ENCODE results near the gene NPTX1. TPM values are rescaled to one million over a fixed set of nuclear protein-coding genes. Genes with fewer than 3 reads are reported as not detected.

NPTX1 gene
- total RNA-seq, 2 donors from 2014 or later = 0.56 to 0.68 TPM

- no peaks in the 10 kb centered on the region for H3K27me3 ChIP-seq (replicated peaks; ENCODE audit: insufficient read depth)
- no peak overlapping the region for H3K27ac ChIP-seq
- no peak overlapping the region for H3K4me3 ChIP-seq
- H3K4me1 ChIP-seq (ENCODE audit: control insufficient read depth in 1 of 2, low read depth in 2 of 2) = peaks cover 3 to 24% of the 10 kb centered on the region in 2 donors
- H3K36me3 ChIP-seq = no peaks in the 10 kb centered on the region
- no peaks in the 10 kb centered on the region for H3K9me3 ChIP-seq
- DNase-seq (ENCODE audit: low spot score) = no peak
- TF ChIP-seq, protein P1, sequence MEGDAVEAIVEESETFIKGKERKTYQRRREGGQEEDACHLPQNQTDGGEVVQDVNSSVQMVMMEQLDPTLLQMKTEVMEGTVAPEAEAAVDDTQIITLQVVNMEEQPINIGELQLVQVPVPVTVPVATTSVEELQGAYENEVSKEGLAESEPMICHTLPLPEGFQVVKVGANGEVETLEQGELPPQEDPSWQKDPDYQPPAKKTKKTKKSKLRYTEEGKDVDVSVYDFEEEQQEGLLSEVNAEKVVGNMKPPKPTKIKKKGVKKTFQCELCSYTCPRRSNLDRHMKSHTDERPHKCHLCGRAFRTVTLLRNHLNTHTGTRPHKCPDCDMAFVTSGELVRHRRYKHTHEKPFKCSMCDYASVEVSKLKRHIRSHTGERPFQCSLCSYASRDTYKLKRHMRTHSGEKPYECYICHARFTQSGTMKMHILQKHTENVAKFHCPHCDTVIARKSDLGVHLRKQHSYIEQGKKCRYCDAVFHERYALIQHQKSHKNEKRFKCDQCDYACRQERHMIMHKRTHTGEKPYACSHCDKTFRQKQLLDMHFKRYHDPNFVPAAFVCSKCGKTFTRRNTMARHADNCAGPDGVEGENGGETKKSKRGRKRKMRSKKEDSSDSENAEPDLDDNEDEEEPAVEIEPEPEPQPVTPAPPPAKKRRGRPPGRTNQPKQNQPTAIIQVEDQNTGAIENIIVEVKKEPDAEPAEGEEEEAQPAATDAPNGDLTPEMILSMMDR (IDR thresholded peaks at IDR 0.05) = no peak
- no peak for ATAC-seq (ENCODE audit: insufficient number of reproducible peaks, low FRiP score, low read depth)
Measured at GRCh38 chr17:80445007-80445725, 31.2 kb downstream of the NPTX1 start.

DNA sequence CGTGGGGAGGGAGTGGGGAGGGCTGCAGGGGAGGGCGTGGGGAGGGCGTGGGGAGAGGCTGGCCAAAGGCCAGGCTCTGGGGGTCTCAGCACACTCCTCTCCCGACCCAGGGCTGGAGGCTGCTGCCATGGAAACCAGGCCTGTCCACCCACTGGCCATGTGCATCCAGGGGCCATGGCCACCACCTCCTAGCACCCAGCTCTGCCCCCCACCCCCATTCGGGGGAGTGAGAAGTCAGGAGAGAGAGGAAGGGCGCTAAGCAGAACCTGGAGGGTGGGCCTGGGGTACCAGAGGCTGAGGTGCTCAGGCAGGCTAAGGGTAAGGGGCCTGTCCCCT is 31.8 kb downstream of the NPTX1 start:
- no peak for ATAC-seq (ENCODE audit: insufficient number of reproducible peaks, low FRiP score, low read depth)
- H3K9me3 ChIP-seq = no peaks in the 10 kb centered on the region
- no peak for DNase-seq (ENCODE audit: low spot score)
- H3K27me3 ChIP-seq (replicated peaks; ENCODE audit: insufficient read depth) = no peaks in the 10 kb centered on the region
- H3K36me3 ChIP-seq = no peaks in the 10 kb centered on the region
- TF ChIP-seq, protein P1 (IDR thresholded peaks at IDR 0.05) = no peak
- no peak overlapping the region for H3K27ac ChIP-seq
- H3K4me3 ChIP-seq = no peak overlapping the region
- peaks cover 0 to 19% of the 10 kb centered on the region in 2 donors for H3K4me1 ChIP-seq (ENCODE audit: control insufficient read depth in 1 of 2, low read depth in 2 of 2)

DNA sequence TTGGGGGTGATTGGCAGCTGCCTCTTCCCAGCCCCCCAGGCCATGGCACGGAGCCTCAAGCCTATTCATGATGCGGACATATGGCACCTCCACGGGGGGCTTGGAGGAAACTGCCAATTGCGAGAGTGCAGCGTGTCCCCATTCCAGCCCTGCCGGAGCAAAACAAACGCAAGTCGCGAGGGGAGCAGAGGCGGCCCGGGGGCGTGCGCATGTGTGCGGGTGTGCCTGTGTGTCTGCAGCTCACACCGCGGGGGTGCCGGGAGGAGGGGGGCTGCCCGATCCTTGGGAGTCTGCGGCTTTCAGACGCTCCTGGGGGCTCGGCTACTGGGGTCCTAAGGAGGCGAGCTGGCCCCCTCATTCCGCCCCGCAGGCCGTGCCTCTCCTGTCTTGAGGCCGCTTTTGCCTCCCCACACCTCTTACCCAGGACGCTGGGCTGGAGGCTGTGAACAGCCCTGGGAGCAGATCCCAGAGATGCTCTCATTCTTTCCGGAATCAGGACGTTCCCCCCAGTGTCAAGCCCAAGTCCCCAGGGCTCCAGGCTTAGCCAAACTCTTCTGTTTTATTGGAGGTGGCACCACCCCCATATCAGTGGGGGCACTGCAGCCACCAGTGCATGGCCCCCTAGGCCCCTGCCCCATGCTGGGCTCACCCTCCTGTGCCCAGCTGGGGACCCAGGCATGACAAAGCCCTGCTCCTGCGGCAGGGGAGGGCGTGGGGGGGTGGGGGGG is 32.3 kb downstream of the NPTX1 start:
- H3K27ac ChIP-seq = no peak overlapping the region
- DNase-seq (ENCODE audit: low spot score) (no peak), ATAC-seq (ENCODE audit: insufficient number of reproducible peaks, low FRiP score, low read depth) (no peak)
- TF ChIP-seq, protein P1 (IDR thresholded peaks at IDR 0.05) = no peak
- no peak overlapping the region for H3K4me3 ChIP-seq
- H3K36me3 ChIP-seq = no peaks in the 10 kb centered on the region
- H3K4me1 ChIP-seq (ENCODE audit: control insufficient read depth in 1 of 2, low read depth in 2 of 2) = peaks cover 0 to 15% of the 10 kb centered on the region in 2 donors
- H3K9me3 ChIP-seq = no peaks in the 10 kb centered on the region
- H3K27me3 ChIP-seq (replicated peaks; ENCODE audit: insufficient read depth) = no peaks in the 10 kb centered on the region

DNA sequence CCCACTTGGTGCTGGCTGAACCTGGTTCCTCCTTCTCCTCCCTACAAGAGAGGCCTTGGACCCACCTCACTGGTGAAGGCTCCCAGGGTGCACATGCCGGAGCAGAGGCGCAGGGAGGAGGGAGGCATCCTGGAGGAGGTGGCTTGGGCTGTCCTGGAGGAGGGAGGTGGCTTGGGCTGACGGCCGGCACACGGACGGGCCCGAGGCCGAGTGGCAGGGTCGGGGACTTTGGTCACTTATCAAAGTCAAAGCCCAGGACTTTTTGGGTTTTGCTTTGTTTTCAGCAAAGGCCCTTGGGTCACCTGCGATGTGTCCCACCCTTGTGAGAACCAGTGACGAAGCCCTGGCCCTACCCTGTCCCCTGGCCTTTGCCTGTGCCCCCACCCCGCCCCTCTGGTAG is 32.9 kb downstream of the NPTX1 start:
- Histone ChIP-seq H3K36me3 (no peaks in the 10 kb centered on the region), H3K27me3 (replicated peaks; ENCODE audit: insufficient read depth) (no peaks in the 10 kb centered on the region), H3K4me1 (ENCODE audit: control insufficient read depth in 1 of 2, low read depth in 2 of 2) (peaks cover 4 to 20% of the 10 kb centered on the region in 2 donors), H3K9me3 (no peaks in the 10 kb centered on the region), H3K27ac (no peak overlapping the region), H3K4me3 (no peak overlapping the region)
- ATAC-seq (ENCODE audit: insufficient number of reproducible peaks, low FRiP score, low read depth) = no peak
- TF ChIP-seq, protein P1 (IDR thresholded peaks at IDR 0.05) = no peak
- DNase-seq (ENCODE audit: low spot score) = no peak

GRCh38 chr17:80442764-80443163 is 33.6 kb downstream of the NPTX1 start:
- no peaks in the 10 kb centered on the region for H3K27me3 ChIP-seq (replicated peaks; ENCODE audit: insufficient read depth)
- ATAC-seq (ENCODE audit: insufficient number of reproducible peaks, low FRiP score, low read depth) = no peak
- no peak overlapping the region for H3K4me3 ChIP-seq
- no peaks in the 10 kb centered on the region for H3K36me3 ChIP-seq
- no peaks in the 10 kb centered on the region for H3K9me3 ChIP-seq
- H3K4me1 ChIP-seq (ENCODE audit: control insufficient read depth in 1 of 2, low read depth in 2 of 2) = peaks cover 11 to 27% of the 10 kb centered on the region in 2 donors
- TF ChIP-seq, protein P1 (IDR thresholded peaks at IDR 0.05) = no peak
- H3K27ac ChIP-seq = no peak overlapping the region
- DNase-seq (ENCODE audit: low spot score) = no peak

Measured in thoracic aorta (tissue), 2 donors.